ENCODE results near the gene TRIM72. TPM values are rescaled to one million over a fixed set of nuclear protein-coding genes. Genes with fewer than 3 reads are reported as not detected.
A peak's percentile ranks its signal among the peaks of the same experiment; 100 is the strongest.

The TRIM72 gene
- total and polyA plus RNA-seq, 11 donors, result 0.32 to 3.4 (median 1.4) TPM

DNA sequence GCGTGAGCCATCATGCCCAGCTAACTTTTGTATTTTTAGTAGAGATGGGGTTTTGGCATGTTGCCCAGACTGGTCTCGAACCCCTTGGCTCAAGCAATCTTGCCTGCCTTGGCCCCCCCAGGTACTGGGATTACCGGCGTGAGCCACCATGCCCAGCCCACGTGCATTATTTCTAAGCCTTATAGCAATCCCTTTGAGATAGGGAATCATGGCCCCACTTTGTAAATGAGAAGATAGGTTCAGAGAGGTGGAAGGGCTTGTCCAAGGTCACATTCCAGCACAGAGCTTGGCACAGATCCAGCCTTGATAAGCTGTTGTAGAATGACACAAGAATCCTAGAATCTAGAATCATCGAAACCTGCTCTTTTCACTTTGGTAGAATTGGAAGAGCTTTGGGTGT lies 7.1 kb upstream of the TRIM72 start:
- Histone ChIP-seq H3K36me3 (no peaks in the 10 kb centered on the region), H3K4me3 (no peak overlapping the region), H3K9me3 (no peaks in the 10 kb centered on the region), H3K27ac (no peak overlapping the region), H3K27me3 (no peaks in the 10 kb centered on the region), H3K4me1 (peaks cover 0 to 24% (median 6%) of the 10 kb centered on the region in 12 donors)
- ATAC-seq, result no peak
- peak in 1 of 5 donors; percentile 9 for DNase-seq
- intact Hi-C loops (cut with DNase I), result loop anchor here in 1 of 10 donors (10.0 kb wide), 1 partner anchor 178 kb away; no protein-coding TSS in a partner anchor
- WGBS, 4 donors, result 38 to 42% (median 41%) methylated on average over 5 to 6 of the region's 6 CpGs
- no peak for TF ChIP-seq POLR2A (IDR thresholded peaks at IDR 0.05)
- TF ChIP-seq, protein P1, sequence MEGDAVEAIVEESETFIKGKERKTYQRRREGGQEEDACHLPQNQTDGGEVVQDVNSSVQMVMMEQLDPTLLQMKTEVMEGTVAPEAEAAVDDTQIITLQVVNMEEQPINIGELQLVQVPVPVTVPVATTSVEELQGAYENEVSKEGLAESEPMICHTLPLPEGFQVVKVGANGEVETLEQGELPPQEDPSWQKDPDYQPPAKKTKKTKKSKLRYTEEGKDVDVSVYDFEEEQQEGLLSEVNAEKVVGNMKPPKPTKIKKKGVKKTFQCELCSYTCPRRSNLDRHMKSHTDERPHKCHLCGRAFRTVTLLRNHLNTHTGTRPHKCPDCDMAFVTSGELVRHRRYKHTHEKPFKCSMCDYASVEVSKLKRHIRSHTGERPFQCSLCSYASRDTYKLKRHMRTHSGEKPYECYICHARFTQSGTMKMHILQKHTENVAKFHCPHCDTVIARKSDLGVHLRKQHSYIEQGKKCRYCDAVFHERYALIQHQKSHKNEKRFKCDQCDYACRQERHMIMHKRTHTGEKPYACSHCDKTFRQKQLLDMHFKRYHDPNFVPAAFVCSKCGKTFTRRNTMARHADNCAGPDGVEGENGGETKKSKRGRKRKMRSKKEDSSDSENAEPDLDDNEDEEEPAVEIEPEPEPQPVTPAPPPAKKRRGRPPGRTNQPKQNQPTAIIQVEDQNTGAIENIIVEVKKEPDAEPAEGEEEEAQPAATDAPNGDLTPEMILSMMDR (IDR thresholded peaks at IDR 0.05), result no peak

DNA sequence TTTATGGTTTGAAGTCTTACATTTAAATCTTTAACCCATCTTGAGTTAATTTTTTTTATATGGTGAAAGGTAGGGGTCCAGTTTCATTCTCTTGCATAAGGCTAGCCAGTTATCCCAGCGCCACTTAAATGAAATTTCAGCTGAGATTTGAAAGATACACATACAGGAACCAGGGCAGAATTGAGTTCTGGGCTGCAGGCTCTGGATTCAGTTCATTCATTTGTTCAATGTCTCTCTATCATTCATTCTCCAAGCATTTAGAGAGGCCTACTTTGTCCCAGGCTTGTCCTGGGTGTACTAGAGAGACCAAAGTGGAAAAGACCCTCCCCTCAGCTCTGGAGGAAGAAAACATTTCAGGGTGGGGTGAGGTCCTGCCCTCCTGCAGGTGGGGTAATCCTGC lies 577 bp upstream of the TRIM72 start:
- Histone ChIP-seq H3K27ac (no peak overlapping the region), H3K9me3 (no peaks in the 10 kb centered on the region), H3K27me3 (peaks cover 4 to 32% (median 23%) of the 10 kb centered on the region in 9 donors), H3K4me3 (no peak overlapping the region), H3K4me1 (peaks cover 11 to 35% (median 25%) of the 10 kb centered on the region in 12 donors), H3K36me3 (no peaks in the 10 kb centered on the region)
- TF ChIP-seq, protein P1 (IDR thresholded peaks at IDR 0.05), result no peak
- no peak for TF ChIP-seq POLR2A (IDR thresholded peaks at IDR 0.05)
- DNase-seq (no peak), ATAC-seq (no peak)
- intact Hi-C loops (cut with DNase I), result no loop called here
- WGBS, 4 donors, result 95 to 100% (median 98%) methylated on average over 1 of the region's 1 CpG

DNA sequence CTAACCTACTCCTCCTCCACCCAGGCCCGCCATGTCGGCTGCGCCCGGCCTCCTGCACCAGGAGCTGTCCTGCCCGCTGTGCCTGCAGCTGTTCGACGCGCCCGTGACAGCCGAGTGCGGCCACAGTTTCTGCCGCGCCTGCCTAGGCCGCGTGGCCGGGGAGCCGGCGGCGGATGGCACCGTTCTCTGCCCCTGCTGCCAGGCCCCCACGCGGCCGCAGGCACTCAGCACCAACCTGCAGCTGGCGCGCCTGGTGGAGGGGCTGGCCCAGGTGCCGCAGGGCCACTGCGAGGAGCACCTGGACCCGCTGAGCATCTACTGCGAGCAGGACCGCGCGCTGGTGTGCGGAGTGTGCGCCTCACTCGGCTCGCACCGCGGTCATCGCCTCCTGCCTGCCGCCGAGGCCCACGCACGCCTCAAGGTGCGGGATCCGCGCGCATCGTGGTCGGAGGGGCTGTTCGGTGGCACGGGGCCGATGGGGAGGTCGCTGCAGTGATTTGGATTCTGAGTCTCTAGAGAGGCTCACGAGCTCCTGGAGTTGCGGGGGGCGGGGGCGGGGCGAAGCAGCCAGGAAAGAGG lies 878 bp downstream of the TRIM72 start:
- intact Hi-C loops (cut with DNase I), result no loop called here
- Histone ChIP-seq H3K27ac (peak overlapping the region in 1 of 12 donors; percentile 8), H3K4me1 (peaks cover 11 to 35% (median 25%) of the 10 kb centered on the region in 12 donors), H3K4me3 (peak overlapping the region; percentile 29 to 65 (median 52)), H3K36me3 (no peaks in the 10 kb centered on the region), H3K27me3 (peaks cover 4 to 44% (median 24%) of the 10 kb centered on the region in 9 donors), H3K9me3 (no peaks in the 10 kb centered on the region)
- WGBS, 4 donors, result 0 to 15% (median 8%) methylated on average over 9 to 58 of the region's 58 CpGs
- ATAC-seq (peak in 2 of 4 donors; percentile 29 to 38), DNase-seq (peak in 2 of 5 donors; percentile 37 to 68)
- no peak for TF ChIP-seq POLR2A (IDR thresholded peaks at IDR 0.05)
- TF ChIP-seq, protein P1 (IDR thresholded peaks at IDR 0.05), result no peak

DNA sequence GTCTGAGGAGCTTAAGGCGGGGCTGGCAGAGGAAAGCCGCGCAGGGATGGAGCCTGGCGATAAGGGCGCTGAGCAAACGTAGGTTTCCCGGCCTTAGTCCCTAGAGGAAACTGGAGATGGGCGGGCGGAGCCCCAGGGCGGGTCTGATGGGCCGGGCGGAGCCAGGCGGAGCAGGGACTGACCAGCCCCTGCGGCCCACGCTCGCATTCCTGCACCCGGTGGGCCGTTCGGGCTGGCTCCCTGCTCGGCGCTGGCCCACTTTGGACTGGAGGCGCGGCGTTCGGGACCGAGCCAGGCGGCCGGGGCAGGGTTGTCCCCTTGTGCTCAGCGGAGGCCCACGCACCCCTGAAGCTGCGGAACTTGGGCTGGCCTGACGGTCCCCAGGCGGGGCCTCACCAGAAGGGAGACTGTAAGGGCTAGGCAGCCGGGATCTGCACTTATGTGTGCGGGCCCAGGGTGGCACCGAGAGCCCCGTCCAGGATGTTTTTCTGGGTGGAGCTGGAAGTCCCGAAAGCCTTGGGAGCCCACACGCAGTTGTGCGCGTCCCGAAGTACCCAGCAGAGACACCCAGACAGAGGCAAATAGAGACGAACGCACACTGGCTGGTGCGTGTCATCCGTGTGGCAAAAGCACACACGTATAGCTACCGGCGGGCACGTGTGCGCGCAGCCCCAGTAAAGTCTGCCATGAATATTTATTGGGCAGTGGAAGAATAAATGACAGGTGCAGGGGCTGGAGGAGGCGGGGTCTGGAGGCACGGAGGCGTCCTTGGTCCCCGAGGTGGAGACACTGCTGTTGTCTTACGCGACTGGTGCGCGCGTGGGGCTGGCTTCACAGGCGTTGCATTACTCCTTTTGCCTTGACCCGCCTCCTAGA lies 1.6 kb downstream of the TRIM72 start:
- Histone ChIP-seq H3K27ac (peak overlapping the region in 1 of 12 donors; percentile 39), H3K36me3 (no peaks in the 10 kb centered on the region), H3K9me3 (no peaks in the 10 kb centered on the region), H3K27me3 (peaks cover 4 to 48% (median 24%) of the 10 kb centered on the region in 9 donors), H3K4me3 (peak overlapping the region; percentile 29 to 65 (median 52)), H3K4me1 (peaks cover 11 to 35% (median 25%) of the 10 kb centered on the region in 12 donors)
- DNase-seq (peak; percentile 57 to 82 (median 61)), ATAC-seq (peak; percentile 71 to 93 (median 88))
- intact Hi-C loops (cut with DNase I), result no loop called here
- TF ChIP-seq POLR2A (IDR thresholded peaks at IDR 0.05), result no peak
- TF ChIP-seq, protein P1 (IDR thresholded peaks at IDR 0.05), result no peak
- 0 to 4% (median 1%) methylated on average over 16 to 63 of the region's 63 CpGs for WGBS, 4 donors
